Heart left ventricle (tissue), 16 donors: ENCODE results near the gene ELAVL3. TPM values are rescaled to one million over a fixed set of nuclear protein-coding genes. Genes with fewer than 3 reads are reported as not detected.

Experiments
- ATAC-seq, 4 donors: fragments of 200-7000 bp; cut with Tn5 transposase; one replicate each; pipeline ENCODE4 v1.9.1; 2020 to 2022; ENCODE audit warnings: moderate library complexity in 4 of 4, mild to moderate bottlenecking in 3 of 4, moderate number of reproducible peaks in 1 of 4
- DNase-seq, 5 donors: peaks; one replicate each; pipeline ENCODE4 v3.0.0-alpha.2; 2020
- H3K27ac ChIP-seq, 12 donors: fragments of 200-600 bp; sonication (generic) in 4 of 12; one replicate each; pipeline versions ENCODE4 v1.5.0 to v1.8.0; 2016 to 2022; ENCODE audit warnings: mild to moderate bottlenecking in 2 of 12
- H3K27me3 ChIP-seq, 9 donors: fragments of 200-600 bp; sonication (generic) in 2 of 9; one replicate each; pipeline versions ENCODE4 v1.5.1 to v1.8.0; 2016 to 2022; ENCODE audit warnings: mild to moderate bottlenecking in 3 of 9
- H3K36me3 ChIP-seq, 9 donors: fragments of 200-600 bp; sonication (generic) in 2 of 9; one replicate each; pipeline versions ENCODE4 v1.5.0 to v1.8.0; 2018 to 2022; ENCODE audit warnings: mild to moderate bottlenecking in 2 of 9
- H3K4me1 ChIP-seq, 12 donors: fragments of 200-600 bp; sonication (generic) in 4 of 12; one replicate each; pipeline versions ENCODE4 v1.5.0 to v1.8.0; 2016 to 2022; ENCODE audit warnings: mild to moderate bottlenecking in 3 of 12
- H3K4me3 ChIP-seq, 12 donors: fragments of 200-600 bp; sonication (generic) in 4 of 12; one replicate each; pipeline versions ENCODE4 v1.5.0 to v1.8.0; 2017 to 2022; ENCODE audit warnings: mild to moderate bottlenecking in 9 of 12, moderate library complexity in 4 of 12
- H3K9me3 ChIP-seq, 12 donors: fragments of 200-600 bp; sonication (generic) in 4 of 12; one replicate each; pipeline versions ENCODE4 v1.5.0 to v1.8.0; 2016 to 2022; ENCODE audit warnings: mild to moderate bottlenecking in 1 of 12
- POLR2A ChIP-seq, 2 donors: fragments of 450-650 bp; IDR thresholded peaks; one replicate each; pipeline ENCODE4 v1.6.1; 2017; ENCODE audit warnings: antibody characterized with exemption in 2 of 2, mild to moderate bottlenecking in 2 of 2, moderate library complexity in 2 of 2
- WGBS, 4 donors: extraction: QIAGEN DNeasy Blood & Tissue Kit in 2 of 4; methylation state at CpG; one replicate each; pipeline versions ENCODE4 v1.1.5 to v1.1.7; 2013 to 2018; 5-methylcytosine and 5-hydroxymethylcytosine counted together
- intact Hi-C, 10 donors: fragments of 100-400 bp; cut with DNase I; formaldehyde crosslinking; loops; one replicate each; pipeline versions ENCODE4 v1.11.1 to v1.14.2; 2022
- polyA plus RNA-seq, 2 donors: library from polyadenylated mRNA; stranded (reverse); fragments of 200-250 nt; gene quantifications; one replicate each; pipeline ENCODE4 v1.2.3, GENCODE V29; 2013
- total RNA-seq, 9 donors: library from RNA; depleted of rRNA in 2 of 9; stranded (reverse); fragments of >200 nt in 2 of 9; fragmentation: NEBNext Ultra II Directional in 3 of 9; extraction: Animal tissue kit (Norgen Biotek cat#: 25700) in 3 of 9; gene quantifications; one replicate each; pipeline versions ENCODE4 v1.1.0 to v1.2.4, GENCODE V29; 2016 to 2023
- TF ChIP-seq, protein P1 (sequence below), 12 donors: fragments of 200-600 bp; sonication (generic) in 4 of 12; IDR thresholded peaks; one replicate each; pipeline versions ENCODE4 v1.5.0 to v1.8.0; 2018 to 2022; ENCODE audit warnings: antibody characterized with exemption in 12 of 12, mild to moderate bottlenecking in 5 of 12
- donor health status: ischemic (EF 13 %, LVEDD 7.1; RV severe dilation, severe dysfunction).
- donor health status: healthy with polysubstance abuse.
- donor health status: DM: no; HTN: yes; CAD: no.
- donor health status: DM: no; HTN: no; CAD: no.
- donor health status: ischemic (EF 25% LVEDD 6.9; RV normal size, moderate dysfunction).
- donor health status: ischemic (EF 25% LVEDD 5.7; RV mildly dilated, moderate dysfunction).
- donor health status: healthy.
- donor health status: DM: yes; HTN: yes; CAD: no.
- donor health status: ischemic (EF 35%, LVEDD 5.7; RV mildly dilated, moderate dysfunction).
- donor health status: nonischemic (EF 11% LVEDD 7.7; RV severe dilation, severe dysfunction).
- donor health status: DM: yes; HTN: yes; CAD: no.
- donor health status: PGD.
- donor health status: ischemic (EF 29% LVEDD 5.4; RV normal size, mild dysfunction).
- donor health status: nonischemic (EF 23%, LVEDD 6.1; RV moderate dilation, normal function).

The ELAVL3 gene
- total and polyA plus RNA-seq, 11 donors: 0.03 to 0.75 (median 0.22) TPM; not detected in 1

DNA sequence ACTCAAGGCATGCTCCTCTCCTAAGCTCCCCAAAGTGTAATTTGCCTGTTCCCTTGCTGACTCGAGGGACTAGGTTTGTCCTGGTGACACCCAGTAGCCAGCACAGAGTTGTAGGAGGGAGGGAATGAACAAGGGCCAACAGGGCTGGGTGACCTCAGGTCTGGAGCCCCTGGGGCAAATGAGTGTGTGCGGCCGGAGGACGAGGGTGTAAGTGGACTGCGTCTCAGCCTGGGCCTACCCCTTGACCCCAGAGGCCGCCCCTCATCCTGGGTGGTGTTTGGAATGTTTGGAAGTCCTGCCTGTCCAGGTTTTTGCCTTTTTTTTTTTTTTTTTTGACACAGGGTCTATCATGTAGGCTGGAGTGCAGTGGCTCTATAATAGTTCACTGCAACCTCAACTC lies 26.1 kb upstream of the ELAVL3 start:
- Histone ChIP-seq H3K36me3 (peaks cover 0 to 25% (median 19%) of the 10 kb centered on the region in 9 donors), H3K27me3 (no peaks in the 10 kb centered on the region), H3K9me3 (no peaks in the 10 kb centered on the region), H3K27ac (no peak overlapping the region), H3K4me3 (no peak overlapping the region), H3K4me1 (peaks cover 0 to 19% (median 6%) of the 10 kb centered on the region in 12 donors)
- no peak for ATAC-seq
- TF ChIP-seq, protein P1, sequence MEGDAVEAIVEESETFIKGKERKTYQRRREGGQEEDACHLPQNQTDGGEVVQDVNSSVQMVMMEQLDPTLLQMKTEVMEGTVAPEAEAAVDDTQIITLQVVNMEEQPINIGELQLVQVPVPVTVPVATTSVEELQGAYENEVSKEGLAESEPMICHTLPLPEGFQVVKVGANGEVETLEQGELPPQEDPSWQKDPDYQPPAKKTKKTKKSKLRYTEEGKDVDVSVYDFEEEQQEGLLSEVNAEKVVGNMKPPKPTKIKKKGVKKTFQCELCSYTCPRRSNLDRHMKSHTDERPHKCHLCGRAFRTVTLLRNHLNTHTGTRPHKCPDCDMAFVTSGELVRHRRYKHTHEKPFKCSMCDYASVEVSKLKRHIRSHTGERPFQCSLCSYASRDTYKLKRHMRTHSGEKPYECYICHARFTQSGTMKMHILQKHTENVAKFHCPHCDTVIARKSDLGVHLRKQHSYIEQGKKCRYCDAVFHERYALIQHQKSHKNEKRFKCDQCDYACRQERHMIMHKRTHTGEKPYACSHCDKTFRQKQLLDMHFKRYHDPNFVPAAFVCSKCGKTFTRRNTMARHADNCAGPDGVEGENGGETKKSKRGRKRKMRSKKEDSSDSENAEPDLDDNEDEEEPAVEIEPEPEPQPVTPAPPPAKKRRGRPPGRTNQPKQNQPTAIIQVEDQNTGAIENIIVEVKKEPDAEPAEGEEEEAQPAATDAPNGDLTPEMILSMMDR (IDR thresholded peaks at IDR 0.05): no peak
- no peak for TF ChIP-seq POLR2A (IDR thresholded peaks at IDR 0.05)
- intact Hi-C loops: loop anchor here in 2 of 10 donors (2.0 to 10.0 kb wide), 2 partner anchors 14 to 88 kb away; partner anchors contain the start of gene ZNF627 (in 1 of the 2)
- 89 to 96% (median 93%) methylated on average over 6 of the region's 6 CpGs for WGBS, 4 donors
- DNase-seq: no peak

DNA sequence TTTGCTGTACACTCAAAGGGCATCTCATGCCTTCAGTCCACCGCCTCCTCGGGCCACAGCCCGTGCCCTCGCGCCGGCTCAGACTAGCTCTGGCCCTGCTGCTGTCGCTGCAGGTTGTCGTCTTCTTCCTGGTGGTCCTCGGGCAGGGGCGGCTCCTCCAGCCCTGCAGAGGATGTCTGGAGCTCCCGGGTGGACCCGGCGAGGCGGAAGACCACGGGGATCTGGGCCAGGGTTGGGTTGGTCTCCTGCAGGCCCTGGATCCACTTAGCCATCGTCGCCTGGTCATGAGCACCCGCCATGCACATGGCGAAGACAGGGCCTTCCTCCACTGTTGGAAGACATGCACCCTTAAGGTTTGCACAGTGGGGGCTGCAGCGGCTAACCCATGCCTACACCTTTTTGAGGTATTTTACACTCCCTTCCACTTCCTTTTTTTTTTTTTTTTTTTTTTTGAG lies 25.3 kb upstream of the ELAVL3 start:
- TF ChIP-seq, protein P1 (IDR thresholded peaks at IDR 0.05): no peak
- no peak for TF ChIP-seq POLR2A (IDR thresholded peaks at IDR 0.05)
- H3K4me3 ChIP-seq: peak overlapping the region; percentile 74 to 100 (median 93)
- intact Hi-C loops: loop anchor here in 2 of 10 donors (2.0 to 10.0 kb wide), 2 partner anchors 15 to 89 kb away; partner anchors contain the start of gene ZNF627 (in 1 of the 2)
- ATAC-seq: peak; percentile 8 to 40 (median 23)
- H3K27me3 ChIP-seq: no peaks in the 10 kb centered on the region
- DNase-seq: peak in 2 of 5 donors; percentile 25 to 41
- H3K4me1 ChIP-seq: peaks cover 0 to 19% (median 6%) of the 10 kb centered on the region in 12 donors
- H3K27ac ChIP-seq: peak overlapping the region in 11 of 12 donors; percentile 1 to 99 (median 95)
- 29 to 43% (median 29%) methylated on average over 14 to 20 of the region's 20 CpGs for WGBS, 4 donors
- H3K9me3 ChIP-seq: no peaks in the 10 kb centered on the region
- H3K36me3 ChIP-seq: peaks cover 0 to 17% (median 10%) of the 10 kb centered on the region in 9 donors

DNA sequence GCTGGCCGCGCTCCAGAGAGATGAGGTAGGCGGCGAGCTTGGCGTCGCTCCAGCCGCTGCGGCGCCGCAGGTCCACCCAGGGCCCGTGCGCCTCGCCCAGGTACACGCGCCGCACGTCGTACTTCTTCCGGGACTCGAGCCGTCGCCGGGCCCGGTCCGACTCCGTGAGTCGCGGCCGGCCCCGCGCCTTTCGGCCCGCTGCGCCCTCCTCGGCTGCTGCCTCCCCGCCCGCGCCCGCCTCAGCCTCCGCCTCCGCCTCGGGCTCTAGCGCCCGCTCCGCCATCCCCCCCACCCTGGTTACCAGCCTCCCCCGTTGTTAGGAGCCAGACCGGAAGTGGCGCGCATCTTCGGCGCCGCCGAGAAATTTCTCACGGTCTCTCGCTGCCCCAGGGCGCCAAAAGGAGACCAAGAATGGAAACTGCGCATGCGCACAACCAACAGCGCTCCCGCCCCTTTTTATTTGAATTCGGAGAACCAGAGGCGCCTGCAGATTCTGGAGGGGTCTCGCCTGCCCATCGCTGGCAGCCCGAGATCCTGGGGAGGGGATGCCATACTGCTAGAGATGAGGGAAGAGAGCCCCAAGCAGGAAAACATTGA lies 24.8 kb upstream of the ELAVL3 start, which contains the start of gene ZNF653:
TSS of gene ZNF653 (minus strand) at position 336 of the 597 bp plus-strand sequence. CDS start at position 283, 53 bp downstream.
- peak; percentile 70 to 85 (median 81) for ATAC-seq
- peak within 1 kb of the TSS; percentile 90 to 99 (median 96) for H3K27ac ChIP-seq
- no peaks in the 10 kb centered on the region for H3K27me3 ChIP-seq
- peaks cover 0 to 19% (median 6%) of the 10 kb centered on the region in 12 donors for H3K4me1 ChIP-seq
- TF ChIP-seq, protein P1 (IDR thresholded peaks at IDR 0.05): no peak
- peak in 1 of 2 donors; percentile 38 for TF ChIP-seq POLR2A (IDR thresholded peaks at IDR 0.05)
- DNase-seq: peak; percentile 92 to 97 (median 94)
- H3K4me3 ChIP-seq: peak within 1 kb of the TSS; percentile 74 to 100 (median 93)
- H3K36me3 ChIP-seq: peaks cover 0 to 13% (median 7%) of the 10 kb centered on the region in 9 donors
- 0 to 2% (median 1%) methylated on average over 35 to 65 of the region's 65 CpGs for WGBS, 4 donors
- intact Hi-C loops: loop anchor here in 2 of 10 donors (2.0 to 10.0 kb wide), 3 partner anchors 15 to 89 kb away; partner anchors contain the start of genes ELOF1 (in 1 of the 2) and ZNF627 (in 1 of the 2)
- H3K9me3 ChIP-seq: no peaks in the 10 kb centered on the region

DNA sequence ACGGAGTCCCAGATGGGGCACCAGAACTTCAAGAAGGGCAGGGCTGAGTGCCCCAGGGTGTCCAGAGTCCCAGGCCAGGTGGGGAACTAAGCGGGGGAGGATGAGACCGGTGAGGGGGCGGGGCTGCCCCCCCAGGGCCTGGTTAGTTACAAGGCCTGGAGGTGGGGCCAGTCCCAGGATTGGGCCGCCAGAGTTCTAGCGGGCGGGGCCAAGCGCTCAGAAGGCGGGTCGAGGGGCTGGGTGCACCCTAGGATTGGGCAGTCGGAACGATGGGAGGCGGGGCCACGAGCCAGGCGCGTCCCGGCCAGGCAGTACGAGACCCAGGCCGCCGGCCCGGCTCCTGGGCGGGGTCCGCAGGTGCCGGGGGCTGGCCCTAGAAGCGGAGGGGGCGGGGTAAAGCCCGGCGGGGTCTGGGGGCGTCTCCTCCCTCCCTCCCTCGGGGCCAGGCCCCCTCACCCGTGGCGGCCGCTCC lies 24.2 kb upstream of the ELAVL3 start:
- 1 to 5% (median 2%) methylated on average over 6 to 33 of the region's 33 CpGs for WGBS, 4 donors
- Histone ChIP-seq H3K27me3 (no peaks in the 10 kb centered on the region), H3K36me3 (peaks cover 0 to 8% (median 6%) of the 10 kb centered on the region in 9 donors), H3K27ac (peak overlapping the region; percentile 90 to 99 (median 96)), H3K9me3 (no peaks in the 10 kb centered on the region), H3K4me3 (peak overlapping the region; percentile 74 to 100 (median 93)), H3K4me1 (peaks cover 0 to 19% (median 6%) of the 10 kb centered on the region in 12 donors)
- DNase-seq: peak; percentile 97 to 99 (median 99)
- intact Hi-C loops: loop anchor here in 1 of 10 donors (2.0 to 10.0 kb wide), 2 partner anchors 54 to 90 kb away; partner anchors contain the start of genes ELOF1 and ZNF627
- TF ChIP-seq POLR2A (IDR thresholded peaks at IDR 0.05): no peak
- TF ChIP-seq, protein P1 (IDR thresholded peaks at IDR 0.05): no peak
- peak; percentile 93 to 97 (median 96) for ATAC-seq
